Head of caudate nucleus (tissue), 42 donors: ENCODE data around the gene FER.

ENCODE experiments used
- DNase-seq, 42 donors: peaks; one replicate each; pipeline versions ENCODE4 v3.0.0 to v3.0.0-alpha.2; 2020 to 2021; ENCODE audit warnings: mixed read lengths in 7 of 42
- intact Hi-C: fragments of 100-400 bp; cut with DNase I; formaldehyde crosslinking; loops from one replicate; pipeline ENCODE4 v1.15.0; 2022

The FER gene

DNA sequence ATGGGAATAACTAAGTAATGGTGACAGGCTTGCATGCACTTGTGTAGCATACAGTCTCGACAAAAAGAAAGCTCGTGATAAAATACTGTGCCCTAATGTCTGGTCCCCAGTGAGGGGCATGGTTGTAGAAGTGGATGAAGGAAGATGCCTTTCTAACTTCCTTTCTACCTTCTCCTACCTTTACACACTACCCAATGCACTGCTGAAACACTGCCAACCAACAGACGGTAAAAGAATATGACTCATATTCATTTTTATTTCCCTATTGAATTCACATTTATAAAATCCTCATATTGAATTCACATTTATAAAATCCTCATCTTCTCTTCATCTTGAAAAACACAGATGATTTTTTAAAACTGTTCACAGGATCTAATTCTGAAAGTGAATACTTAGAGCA is 439.1 kb downstream of the FER start:
- intact Hi-C loops: no loop called here

DNA sequence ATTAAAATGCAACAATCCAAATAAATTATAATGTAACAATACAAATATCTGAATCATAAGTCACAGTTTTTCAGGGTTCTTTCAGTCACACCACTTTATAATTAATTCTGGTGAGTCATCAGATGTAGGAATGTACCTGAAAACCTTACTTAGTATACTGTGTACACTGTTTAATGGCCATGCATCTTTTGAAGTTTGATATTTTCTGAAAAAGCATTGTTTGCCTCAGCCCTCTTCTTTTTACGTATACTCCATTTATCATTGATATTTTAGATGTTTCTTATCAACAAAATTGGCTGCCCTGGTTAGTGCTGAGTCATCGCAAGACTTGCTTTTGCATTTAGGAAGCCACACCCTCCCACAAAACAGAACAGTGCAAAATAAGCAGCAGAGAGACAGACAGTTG is 443.5 kb downstream of the FER start:
- intact Hi-C loops: no loop called here

More for the DNA sequence above, 439.1 kb downstream of the FER start:
- DNase-seq: no peak

DNA sequence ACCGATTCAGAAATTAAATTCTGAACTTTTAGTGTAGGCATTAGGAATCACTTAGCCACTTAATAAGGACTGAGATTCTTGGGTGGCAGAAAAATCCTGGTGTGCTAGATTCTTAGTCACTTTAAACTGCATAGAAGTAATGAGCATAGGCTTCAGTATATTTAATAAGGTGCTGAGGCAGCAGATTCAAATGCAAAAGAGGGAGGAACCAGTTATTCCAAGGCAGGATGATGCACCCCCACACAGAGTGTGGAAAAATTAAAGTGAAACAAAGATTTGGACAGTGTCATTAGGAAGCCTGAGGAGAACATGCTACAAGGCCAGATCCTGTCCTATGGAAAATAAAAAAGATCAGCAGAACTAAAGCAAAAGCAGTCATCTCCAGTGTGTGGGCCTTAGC is 444.3 kb downstream of the FER start:
- DNase-seq: no peak
- intact Hi-C loops: no loop called here

More for the DNA sequence above, 443.5 kb downstream of the FER start:
- peak in 1 of 42 donors; percentile 7 for DNase-seq

DNA sequence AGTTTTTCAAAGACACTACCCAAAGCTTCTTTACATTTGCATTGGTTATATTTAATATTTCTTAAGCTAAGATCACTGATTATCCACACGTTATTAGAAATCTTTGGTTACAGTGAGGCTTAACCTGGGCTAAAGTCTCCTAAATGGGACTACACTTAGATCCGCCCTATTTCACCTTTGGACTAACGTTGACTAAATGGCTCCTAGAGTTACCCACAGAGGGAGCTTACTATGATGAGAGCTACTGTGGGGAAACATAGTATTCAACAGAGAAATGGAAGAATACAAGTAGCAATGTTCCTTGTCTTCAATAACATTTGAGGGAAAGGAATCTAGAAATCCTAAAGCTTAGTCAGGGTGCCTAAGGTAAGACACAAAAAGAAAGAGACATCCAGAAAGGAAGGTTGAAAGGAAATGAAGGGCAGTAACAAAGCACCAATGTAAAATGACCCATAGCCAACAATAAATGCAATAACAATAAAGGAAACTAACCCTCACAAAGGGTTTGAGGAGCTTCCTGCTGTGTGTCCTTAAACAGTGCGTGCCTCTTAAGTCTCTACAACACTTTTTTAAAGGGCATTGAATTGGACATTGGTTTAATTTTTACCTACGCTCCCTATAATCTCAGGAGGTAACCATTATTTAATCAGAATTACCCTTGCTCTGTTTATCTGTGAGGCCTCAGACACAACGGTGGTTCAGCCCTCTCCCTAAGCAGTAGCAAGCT is 445.0 kb downstream of the FER start:
- intact Hi-C loops: no loop called here
- DNase-seq: no peak

DNA sequence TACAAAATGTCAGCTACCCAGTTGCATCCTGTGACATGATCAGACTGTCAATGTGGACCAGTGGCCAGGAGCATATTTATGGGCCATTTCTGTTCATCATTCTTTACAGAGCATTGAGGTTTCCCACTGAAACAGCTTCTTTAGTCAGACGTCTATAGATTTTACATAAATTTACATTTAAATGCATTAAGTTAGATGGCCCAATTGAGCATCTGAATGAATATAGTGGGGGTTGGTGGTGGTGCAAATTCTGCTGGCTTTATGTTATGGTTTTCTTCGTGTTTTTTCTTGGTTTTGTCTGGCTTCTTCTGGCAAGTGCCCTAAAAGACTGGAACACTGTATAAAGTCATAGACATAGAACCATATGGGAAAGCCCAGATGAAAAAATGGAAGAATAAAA is 448.0 kb downstream of the FER start:
- no peak for DNase-seq

DNA sequence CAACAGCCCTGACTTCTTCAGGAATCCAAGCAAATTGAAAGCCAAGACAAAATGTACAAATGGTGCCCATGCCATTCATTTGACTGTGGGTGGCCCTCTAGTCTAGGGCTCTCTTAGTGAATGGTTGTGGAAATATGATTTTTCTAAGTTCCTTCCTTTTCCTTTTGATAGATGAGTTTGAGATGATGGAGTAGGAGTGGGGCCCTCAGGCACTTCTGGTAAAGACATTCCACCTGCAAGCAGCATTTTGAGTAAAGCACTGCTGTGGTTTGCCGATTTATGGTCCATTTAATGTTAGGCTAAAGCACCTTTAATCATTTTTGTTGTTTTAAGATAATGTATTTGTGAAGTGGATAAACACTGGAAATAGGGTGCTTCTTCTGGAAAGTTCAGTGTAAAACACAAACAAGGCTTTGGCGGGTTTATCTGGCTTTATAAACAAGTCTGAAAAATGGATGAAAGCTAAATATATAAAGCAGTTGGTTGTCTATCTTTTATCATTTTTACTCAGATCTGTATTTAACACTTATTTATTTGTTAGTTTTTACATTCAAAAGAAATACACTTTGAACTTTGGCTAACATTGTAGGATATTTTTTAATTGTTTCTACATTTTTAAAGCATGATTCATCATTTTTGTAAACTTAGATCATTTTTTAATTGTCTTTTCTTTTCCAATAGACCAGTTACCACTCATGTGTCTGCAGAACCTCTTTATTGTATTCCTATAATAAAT is 448.6 kb downstream of the FER start:
- DNase-seq: no peak
- intact Hi-C loops: no loop called here

More for the DNA sequence above, 448.0 kb downstream of the FER start:
- intact Hi-C loops: no loop called here

DNA sequence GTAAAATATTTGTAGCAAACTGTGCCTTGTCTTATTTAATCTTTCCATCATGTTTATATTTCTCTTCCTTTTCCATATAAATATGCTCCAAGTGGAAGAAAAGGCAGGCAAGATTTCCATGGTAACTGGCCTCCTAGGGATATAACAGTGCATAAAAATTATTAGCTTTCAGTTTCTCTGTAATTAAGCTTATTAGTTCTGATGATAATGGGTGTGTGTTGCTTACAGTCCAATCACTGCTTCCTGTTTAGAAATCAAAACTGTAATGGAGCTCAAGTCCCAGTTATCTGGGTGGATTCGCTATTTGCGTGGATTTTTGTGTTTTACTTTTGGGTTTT is 449.1 kb downstream of the FER start:
- DNase-seq: no peak
- intact Hi-C loops: no loop called here

DNA sequence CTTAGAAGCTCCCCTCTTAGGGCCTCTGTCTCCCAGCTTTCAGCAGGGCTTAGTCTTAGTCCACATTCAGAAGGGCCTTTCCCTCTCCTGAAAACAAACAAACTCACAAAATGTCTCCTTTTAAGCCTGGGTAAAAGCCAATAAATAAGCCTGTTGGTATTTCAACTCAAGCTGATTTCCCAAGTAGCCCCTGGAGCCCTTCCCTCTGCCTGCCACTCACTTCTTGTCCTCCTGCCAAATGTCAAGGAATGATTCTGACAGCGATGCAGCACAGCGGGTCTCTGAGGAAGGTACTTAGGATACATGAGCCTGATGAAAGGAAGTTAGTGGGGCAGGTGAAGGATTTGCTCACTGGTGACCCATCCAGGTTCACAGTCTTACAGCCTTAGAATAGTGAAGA is 451.6 kb downstream of the FER start:
- intact Hi-C loops: no loop called here
- no peak for DNase-seq

DNA sequence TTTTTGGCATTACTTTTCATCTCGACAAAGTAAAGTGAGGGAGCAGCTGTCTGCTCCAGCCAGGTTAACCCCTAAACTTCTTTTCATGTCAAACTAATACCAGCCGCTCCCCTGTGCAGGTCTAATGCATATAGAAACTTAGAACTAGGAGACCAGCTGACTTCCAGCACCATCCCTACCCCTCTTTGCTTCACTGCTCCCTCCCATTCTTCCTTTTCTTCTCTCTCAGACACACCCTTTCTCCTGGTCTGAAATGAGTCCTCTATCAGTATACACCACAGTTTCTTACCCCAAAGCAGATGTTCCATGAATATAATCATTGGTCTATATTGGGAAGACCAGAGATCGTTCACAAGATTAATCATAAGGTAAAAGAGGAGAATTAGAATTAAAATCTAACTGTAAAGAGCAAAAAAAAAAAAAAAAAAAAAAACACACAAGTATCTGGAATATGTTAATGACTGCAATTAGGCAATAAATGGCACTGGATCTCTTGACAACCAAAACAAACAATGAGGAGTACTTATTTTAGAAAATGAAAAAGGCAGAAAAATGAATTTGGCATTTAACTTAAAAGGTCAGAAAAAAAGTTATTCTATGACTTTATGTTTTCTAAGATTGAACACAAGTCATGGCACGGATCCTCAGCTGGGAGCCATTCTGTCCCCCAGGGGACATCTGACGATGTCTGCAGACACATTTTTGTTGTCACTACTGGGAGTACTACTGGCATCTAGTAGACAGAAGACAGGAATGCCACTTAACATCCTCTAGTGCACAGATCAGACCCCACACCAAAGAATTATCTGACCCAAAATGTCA is 452.3 kb downstream of the FER start:
- intact Hi-C loops: no loop called here
- DNase-seq: no peak

DNA sequence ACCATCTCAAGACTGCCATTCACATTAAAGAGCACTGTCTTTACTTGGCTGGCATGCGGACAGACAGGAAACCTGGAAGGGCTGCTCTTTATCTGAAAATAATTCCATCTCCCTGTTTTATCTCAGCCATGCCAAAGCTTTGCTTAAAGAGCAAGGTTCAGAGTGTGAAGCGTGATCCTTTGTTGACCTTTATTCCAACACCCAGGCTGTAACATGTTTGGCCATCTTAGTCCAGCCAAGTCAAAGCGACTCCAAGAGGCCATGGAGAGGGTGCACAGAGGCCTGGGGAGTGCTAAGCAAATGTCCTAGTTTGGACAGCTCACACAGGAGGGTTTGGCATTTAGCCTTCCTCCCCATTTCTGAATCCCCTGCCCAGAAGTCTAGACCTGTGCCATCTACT is 467.3 kb downstream of the FER start:
- DNase-seq: no peak
- intact Hi-C loops: no loop called here

DNA sequence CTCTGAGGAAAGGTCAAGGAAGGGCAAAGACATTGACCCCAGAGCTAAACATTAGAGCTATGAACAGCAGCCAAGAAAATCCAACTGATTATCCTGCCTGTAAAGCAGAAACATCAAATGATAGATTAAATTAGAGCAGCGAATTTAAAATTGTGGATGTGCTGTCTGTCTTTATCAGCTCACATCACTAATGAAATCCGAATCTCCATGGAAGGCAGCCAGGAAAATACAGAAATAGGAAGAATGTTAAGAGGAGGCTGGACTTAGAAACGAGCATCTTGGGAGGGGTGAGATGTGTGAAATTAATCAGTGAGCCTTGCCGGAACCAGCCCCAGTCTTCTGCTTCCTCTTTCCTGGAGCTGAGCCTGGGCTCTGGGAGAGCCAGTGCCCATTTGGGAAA is 471.1 kb downstream of the FER start:
- DNase-seq: no peak

DNA sequence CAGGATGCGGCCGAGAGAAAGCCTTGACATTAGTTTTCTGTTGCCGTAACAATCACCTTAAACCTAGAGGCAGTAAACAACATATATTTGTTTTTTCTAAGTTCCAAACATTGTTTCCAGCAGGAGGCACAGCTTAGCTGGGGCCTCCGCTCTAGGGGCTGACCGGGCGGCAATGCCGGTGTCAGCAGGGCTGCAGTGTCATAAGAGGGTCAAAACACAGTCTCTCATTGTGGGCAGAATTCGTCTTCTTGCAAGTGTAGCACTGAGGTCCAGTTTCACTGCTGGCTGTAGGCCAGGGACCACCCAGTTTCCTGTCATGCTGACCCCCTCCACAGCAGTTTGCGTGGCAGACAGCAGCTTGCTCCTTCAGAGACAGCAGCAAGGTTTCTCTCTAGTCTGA is 475.8 kb downstream of the FER start:
- DNase-seq: no peak
- intact Hi-C loops: no loop called here

More for the DNA sequence above, 471.1 kb downstream of the FER start:
- intact Hi-C loops: no loop called here

DNA sequence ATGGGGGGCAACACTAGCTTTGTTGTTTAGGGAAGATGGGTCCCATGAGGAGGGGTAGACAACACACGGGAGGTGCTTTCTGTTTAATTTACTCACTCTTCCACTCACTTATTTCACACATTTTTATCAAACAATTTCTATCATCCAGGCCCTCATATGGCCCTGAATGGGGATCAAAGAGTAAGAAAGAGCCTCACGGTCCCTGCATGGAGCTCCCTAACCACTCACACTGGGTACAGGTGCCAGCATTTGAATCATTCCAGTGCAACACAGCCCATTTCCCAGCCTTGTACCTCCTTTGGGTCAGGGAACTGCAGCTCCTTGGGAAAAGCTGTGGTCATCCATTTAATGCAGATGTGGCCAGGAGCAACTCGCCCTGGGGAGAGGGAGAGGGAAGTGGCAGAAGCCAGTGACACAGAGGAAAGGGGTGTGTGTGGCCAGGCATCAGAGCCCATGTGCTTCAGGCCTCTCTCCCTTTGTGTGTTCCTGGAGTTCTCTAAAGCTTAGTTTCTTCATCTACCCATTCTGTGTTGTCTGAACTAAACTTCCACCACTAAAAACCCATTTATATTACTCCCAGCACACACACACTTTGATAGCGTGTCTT is 476.7 kb downstream of the FER start:
- intact Hi-C loops: no loop called here
- DNase-seq: no peak

DNA sequence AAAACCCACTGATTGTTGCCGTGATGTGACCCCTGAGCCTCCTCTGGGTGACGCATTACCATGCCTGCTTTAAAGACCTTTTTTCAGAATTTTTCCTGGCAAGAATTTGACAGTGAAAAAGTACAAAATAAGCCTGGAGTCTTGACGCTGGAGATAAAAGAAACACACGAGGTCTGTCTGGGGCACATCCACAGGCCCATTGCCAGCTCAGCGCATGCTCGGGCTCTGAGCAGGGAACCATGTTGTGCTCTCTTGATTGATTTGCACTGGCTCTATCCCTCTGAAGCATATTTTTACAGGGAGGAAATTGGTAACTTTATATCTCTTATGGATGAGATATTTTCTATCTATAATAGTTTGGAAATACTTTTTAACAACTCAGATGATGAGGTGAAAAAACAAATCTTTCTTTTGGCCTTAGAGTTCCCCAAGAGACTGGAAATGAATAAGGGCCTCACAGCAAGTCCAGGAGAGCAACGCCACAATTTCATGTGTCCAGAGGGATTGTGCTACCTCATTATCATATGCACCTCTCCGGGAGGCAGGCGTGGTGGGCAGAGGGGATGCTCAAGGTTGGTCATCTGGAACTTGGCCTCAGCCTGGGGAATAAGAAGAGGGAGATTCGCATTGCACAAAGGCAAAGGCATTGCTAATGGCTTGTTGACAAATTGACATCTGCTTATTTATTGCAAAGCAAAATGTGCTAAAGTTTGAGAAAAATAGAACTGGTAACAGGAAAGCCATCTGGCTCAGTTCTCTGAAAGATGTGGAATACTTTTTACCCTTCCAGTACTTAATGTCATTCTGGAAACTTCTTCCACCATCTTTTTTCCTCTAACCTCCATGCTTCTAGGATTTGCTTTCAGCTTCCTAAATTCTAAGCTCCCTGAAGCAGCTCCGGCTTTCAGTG is 478.3 kb downstream of the FER start:
- intact Hi-C loops: no loop called here
- no peak for DNase-seq

DNA sequence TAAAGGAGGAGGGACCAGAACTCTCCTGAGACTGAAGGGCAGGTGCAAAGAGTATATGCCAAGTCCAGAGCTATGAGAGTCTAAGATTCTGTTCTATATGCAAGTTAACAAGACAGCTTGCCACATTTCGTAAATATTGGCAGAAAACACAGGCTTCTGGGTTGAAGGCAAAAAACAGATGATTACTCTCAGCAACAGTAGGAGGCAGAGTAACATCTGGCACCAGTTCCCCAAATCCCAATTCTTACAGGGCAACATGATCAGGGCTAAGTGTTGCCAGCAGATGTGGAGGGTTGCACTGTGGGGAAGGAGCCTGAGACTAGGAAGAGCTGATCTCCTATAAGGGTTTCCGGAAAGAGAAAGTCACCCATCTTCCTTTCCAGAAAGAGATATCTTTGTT is 482.7 kb downstream of the FER start:
- intact Hi-C loops: no loop called here
- no peak for DNase-seq

DNA sequence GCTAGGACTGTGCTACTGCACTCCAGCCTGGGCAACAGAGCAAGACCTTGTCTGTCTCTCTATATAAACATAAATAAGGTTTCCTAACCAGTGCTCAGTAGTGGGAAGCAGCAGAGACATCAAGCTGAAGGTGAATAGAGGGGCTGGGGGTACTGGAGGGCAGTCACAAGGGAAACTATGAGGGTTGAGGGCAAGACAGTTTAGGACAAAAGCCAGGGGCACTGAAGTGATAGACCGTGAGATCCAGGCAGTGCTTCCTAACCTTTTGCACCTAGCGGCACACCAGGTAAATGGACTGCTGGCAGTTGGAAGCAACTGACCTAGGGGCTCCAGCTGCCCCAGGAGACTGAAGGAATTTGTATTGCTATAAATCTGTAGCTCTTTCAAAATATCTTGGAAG is 483.6 kb downstream of the FER start:
- no peak for DNase-seq
- intact Hi-C loops: no loop called here

DNA sequence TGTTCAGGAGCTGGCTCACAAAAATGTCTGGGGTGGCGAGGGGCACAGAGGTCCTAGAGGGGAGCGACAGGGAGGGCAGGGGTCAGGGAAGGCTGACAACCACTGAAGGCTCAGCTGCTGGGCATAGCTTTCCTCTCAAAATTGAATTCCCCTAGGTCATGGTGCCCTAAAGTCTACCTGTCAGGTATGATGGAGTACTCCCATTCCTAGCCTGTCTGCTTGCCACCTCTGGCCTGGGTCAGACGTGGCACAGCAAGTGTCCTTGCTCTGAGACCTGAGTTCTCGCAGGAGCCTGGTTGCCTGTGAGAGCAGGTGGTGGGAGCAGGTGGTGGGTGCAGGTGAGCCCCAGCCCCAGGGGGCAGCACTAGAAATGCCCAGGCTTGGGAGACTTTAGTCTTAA is 486.7 kb downstream of the FER start:
- intact Hi-C loops: no loop called here
- no peak for DNase-seq

DNA sequence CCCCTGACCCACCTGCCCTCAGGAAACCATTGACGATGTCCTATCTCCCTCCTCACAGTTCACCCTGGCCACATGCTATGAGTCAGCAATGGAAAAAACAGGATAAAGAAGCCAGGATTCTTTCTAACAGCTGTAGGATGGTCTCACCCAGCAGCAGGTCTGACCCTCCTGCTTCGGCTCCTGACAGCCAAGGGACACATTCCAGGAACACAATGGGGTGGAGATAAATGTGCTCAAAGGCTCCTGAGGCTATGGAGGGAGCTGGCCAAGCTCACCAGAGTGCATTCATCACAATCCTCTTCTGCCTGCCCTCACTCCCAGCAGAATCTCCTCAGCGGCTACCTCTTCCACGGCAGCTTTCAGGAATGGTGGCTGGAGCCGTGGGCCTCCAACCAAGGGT is 491.8 kb downstream of the FER start:
- DNase-seq: no peak
- intact Hi-C loops: no loop called here

DNA sequence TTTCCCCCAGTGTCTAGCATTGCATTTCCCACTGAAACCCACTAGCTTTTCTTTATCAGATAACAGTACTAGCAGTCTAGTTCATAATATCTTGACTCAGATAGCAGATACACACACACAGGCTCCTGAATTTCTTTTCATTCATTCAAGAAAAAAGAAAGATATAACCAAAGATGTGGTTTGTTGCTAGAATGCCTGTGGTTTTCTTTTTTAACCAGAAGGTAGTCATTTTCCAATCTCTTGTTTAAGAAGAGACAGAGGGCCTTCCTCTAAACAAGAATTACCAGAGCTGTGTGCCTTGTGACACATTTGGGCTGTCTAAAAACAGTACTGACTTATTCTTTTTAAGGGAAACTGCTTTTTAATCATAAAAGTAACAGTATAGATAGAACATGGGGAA is 494.8 kb downstream of the FER start:
- intact Hi-C loops: no loop called here
- no peak for DNase-seq
